SU-DHL-6 (cell line): ENCODE results near the gene ELL2.
A peak's percentile ranks its signal among the peaks of the same experiment; 100 is the strongest.

ENCODE experiments used
- H2AFZ ChIP-seq: fragments of 200-600 bp; sonication (generic); 2 replicates; pipeline ENCODE4 v1.6.1; 2014; ENCODE audit warnings: low read depth, mild to moderate bottlenecking, moderate library complexity, mixed read lengths, antibody characterized with exemption, low read length; ENCODE audit not compliant: severe bottlenecking
- H3F3A ChIP-seq: fragments of 200-600 bp; shearing (Covaris generic); 2 replicates; pipeline ENCODE4 v1.6.0; 2016; ENCODE audit warnings: antibody characterized with exemption, mild to moderate bottlenecking; ENCODE audit not compliant: insufficient read depth
- H3K27ac ChIP-seq: fragments of 200-600 bp; sonication (generic); 2 replicates; pipeline ENCODE4 v1.5.1; 2016; ENCODE audit warnings: low read depth, mild to moderate bottlenecking, low read length, moderate library complexity, mixed read lengths
- H3K27me3 ChIP-seq: fragments of 200-600 bp; sonication (generic), shearing (Covaris generic); 2 replicates; pipeline ENCODE4 v1.6.0; 2014; ENCODE audit warnings: mild to moderate bottlenecking, low read length
- H3K36me3 ChIP-seq: fragments of 200-600 bp; sonication (generic); 2 replicates; pipeline ENCODE4 v1.6.1; 2014; ENCODE audit warnings: mild to moderate bottlenecking, low read length, mixed read lengths
- H3K4me2 ChIP-seq: fragments of 300-600, 200-600 bp; shearing (Covaris generic), sonication (generic); 2 replicates; pipeline ENCODE4 v1.6.0; 2014; ENCODE audit warnings: low read length, low read depth, mild to moderate bottlenecking; ENCODE audit not compliant: poor library complexity, severe bottlenecking
- H3K4me3 ChIP-seq: fragments of 200-600 bp; sonication (generic); 2 replicates; pipeline ENCODE4 v1.5.1; 2014; ENCODE audit warnings: antibody characterized with exemption, low read length, mild to moderate bottlenecking, mixed read lengths; ENCODE audit not compliant: insufficient read depth, poor library complexity, severe bottlenecking
- H3K79me2 ChIP-seq: fragments of 200-600 bp; sonication (generic); 2 replicates; pipeline ENCODE4 v1.6.1; 2014; ENCODE audit warnings: mild to moderate bottlenecking, low read length, moderate library complexity; ENCODE audit not compliant: insufficient read depth
- H3K9ac ChIP-seq: fragments of 200-600 bp; sonication (generic); 2 replicates; pipeline ENCODE4 v1.7.0; 2014; ENCODE audit warnings: mild to moderate bottlenecking, low read length
- H3K9me2 ChIP-seq: fragments of 200-600 bp; sonication (generic); replicated peaks from 2 replicates; pipeline ENCODE4 v1.6.1; 2014; ENCODE audit warnings: low read length; ENCODE audit not compliant: insufficient read depth
- H3K9me3 ChIP-seq: fragments of 200-600 bp; sonication (generic); 2 replicates; pipeline ENCODE4 v1.6.1; 2014; ENCODE audit warnings: low read length, mixed read lengths; ENCODE audit not compliant: insufficient read depth
- H4K20me1 ChIP-seq: fragments of 200-600 bp; sonication (generic); 2 replicates; pipeline ENCODE4 v1.6.1; 2014; ENCODE audit warnings: low read depth, mild to moderate bottlenecking, antibody characterized with exemption, low read length, moderate library complexity, mixed read lengths
- EZH2phosphoT487 ChIP-seq: fragments of 200-600 bp; sonication (generic), shearing (Covaris generic); conservative IDR thresholded peaks from 2 replicates; pipeline ENCODE4 v1.6.1; 2018; ENCODE audit warnings: mild to moderate bottlenecking, antibody characterized with exemption, low read length, moderate library complexity, mixed read lengths
- TF ChIP-seq, protein P1 (sequence below): fragments of 200-600 bp; sonication (generic); IDR thresholded peaks from one replicate; pipeline ENCODE4 v1.5.1; 2017; ENCODE audit warnings: antibody characterized with exemption, mild to moderate bottlenecking, low read length, moderate library complexity; ENCODE audit not compliant: insufficient read depth, poor library complexity, severe bottlenecking

ELL2 gene

DNA sequence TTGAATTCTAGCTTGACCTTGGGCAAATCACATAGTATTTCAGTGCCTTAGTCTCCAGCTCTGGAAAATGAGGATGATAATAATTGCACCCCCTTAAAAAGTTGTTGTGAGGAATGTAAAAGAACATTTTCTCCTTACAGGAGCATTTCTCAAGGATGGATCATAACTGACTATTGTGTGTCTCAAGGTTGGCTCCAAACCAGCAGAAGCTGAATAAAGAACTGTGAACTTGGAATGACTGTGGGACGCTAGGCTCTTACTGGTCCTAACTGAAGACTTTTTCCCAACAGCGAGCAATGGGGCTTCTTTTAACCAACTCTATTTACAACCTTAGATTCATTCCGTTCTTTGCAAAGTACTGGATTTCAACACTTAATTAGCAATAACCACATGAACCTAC, 113.0 kb downstream of the ELL2 start:
- Histone ChIP-seq H2AFZ (no peak overlapping the region), H3K9ac (no peak overlapping the region), H3K36me3 (no peaks in the 10 kb centered on the region), H3K79me2 (no peaks in the 10 kb centered on the region), H3K27me3 (no peaks in the 10 kb centered on the region), H3F3A (no peaks in the 10 kb centered on the region), H3K4me3 (no peak overlapping the region), H3K27ac (no peak overlapping the region), H3K4me2 (no peak overlapping the region), H4K20me1 (no peaks in the 10 kb centered on the region), H3K9me2 (no peaks in the 10 kb centered on the region), H3K9me3 (no peaks in the 10 kb centered on the region)
- TF ChIP-seq, protein P1, sequence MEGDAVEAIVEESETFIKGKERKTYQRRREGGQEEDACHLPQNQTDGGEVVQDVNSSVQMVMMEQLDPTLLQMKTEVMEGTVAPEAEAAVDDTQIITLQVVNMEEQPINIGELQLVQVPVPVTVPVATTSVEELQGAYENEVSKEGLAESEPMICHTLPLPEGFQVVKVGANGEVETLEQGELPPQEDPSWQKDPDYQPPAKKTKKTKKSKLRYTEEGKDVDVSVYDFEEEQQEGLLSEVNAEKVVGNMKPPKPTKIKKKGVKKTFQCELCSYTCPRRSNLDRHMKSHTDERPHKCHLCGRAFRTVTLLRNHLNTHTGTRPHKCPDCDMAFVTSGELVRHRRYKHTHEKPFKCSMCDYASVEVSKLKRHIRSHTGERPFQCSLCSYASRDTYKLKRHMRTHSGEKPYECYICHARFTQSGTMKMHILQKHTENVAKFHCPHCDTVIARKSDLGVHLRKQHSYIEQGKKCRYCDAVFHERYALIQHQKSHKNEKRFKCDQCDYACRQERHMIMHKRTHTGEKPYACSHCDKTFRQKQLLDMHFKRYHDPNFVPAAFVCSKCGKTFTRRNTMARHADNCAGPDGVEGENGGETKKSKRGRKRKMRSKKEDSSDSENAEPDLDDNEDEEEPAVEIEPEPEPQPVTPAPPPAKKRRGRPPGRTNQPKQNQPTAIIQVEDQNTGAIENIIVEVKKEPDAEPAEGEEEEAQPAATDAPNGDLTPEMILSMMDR: no peak
- no peak for TF ChIP-seq EZH2phosphoT487

DNA sequence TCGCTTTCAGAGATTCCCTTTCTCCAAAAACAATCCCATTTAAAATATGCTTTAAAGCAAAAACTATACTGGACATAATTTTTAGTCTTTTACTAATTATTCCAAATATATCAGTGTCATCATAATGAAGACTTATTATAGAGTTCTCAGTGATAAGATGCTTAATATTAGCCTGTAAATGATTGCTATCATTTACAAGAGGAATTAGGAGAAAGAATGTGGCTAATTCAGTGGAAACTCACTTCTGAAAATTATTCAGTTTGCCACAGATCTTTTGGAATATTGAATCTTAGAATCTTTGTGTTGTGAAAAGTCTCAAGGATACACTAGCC, 114.4 kb downstream of the ELL2 start:
- no peaks in the 10 kb centered on the region for H3K79me2 ChIP-seq
- H3K27me3 ChIP-seq: no peaks in the 10 kb centered on the region
- TF ChIP-seq EZH2phosphoT487: no peak
- TF ChIP-seq, protein P1: no peak
- H3K27ac ChIP-seq: no peak overlapping the region
- no peaks in the 10 kb centered on the region for H3K9me2 ChIP-seq
- no peaks in the 10 kb centered on the region for H3K36me3 ChIP-seq
- no peak overlapping the region for H3K4me3 ChIP-seq
- no peak overlapping the region for H2AFZ ChIP-seq
- H3K9ac ChIP-seq: no peak overlapping the region
- H3K4me2 ChIP-seq: no peak overlapping the region
- H3K9me3 ChIP-seq: no peaks in the 10 kb centered on the region
- H3F3A ChIP-seq: no peaks in the 10 kb centered on the region
- H4K20me1 ChIP-seq: no peaks in the 10 kb centered on the region

DNA sequence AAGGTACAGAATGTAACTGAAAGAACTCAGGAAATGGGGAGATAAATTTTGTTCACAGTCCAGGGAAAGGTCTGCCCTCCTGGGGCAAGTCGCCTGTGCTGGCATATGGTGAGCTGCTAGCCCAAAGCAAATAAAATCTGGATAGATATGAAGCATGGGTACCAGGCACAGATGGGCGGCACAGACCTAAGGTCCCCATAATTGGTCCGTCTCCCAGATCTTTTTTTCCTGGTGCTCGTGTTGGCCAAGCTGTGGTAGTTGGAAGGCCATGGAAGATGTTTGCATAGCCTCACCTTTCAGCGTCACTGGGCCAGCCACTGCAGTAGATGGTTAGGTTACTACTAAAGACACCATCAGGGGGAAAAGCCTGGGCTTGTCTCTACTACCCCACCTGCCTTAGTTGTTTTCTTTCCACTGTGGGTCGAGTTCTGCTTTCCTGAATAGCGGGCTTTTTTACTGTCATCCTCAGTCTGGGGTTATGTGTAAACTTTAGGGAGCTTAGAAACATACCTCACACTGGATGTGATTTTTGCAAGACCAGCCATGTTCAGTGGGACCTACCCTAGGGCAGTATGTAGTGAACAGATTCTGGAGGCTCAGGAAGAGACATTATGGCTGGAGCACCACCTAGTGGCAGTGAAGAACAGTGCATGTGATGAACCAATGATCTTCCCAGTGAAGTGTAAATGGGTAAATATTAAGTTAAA, 114.9 kb downstream of the ELL2 start:
- Histone ChIP-seq H3K36me3 (no peaks in the 10 kb centered on the region), H3K9me3 (no peaks in the 10 kb centered on the region), H3K4me3 (no peak overlapping the region), H3K27me3 (no peaks in the 10 kb centered on the region), H3K9me2 (no peaks in the 10 kb centered on the region), H3K27ac (no peak overlapping the region), H3K4me2 (no peak overlapping the region), H2AFZ (no peak overlapping the region), H3K9ac (no peak overlapping the region), H4K20me1 (no peaks in the 10 kb centered on the region), H3F3A (no peaks in the 10 kb centered on the region), H3K79me2 (no peaks in the 10 kb centered on the region)
- TF ChIP-seq EZH2phosphoT487: no peak
- TF ChIP-seq, protein P1: peak; percentile 90
